OCI-LY7 (cell line): ENCODE data around the gene PIEZO2. TPM values are rescaled to one million over a fixed set of nuclear protein-coding genes. Genes with fewer than 3 reads are reported as not detected.

Experiments used
- BruUV-seq: library from RNA; stranded (reverse); fragments of 400-500 nt; replicated peaks from 2 replicates; lab custom pipeline; 2021; lab: Mats Ljungman, UMichigan
- CTCF ChIA-PET: fragments of 300-600 bp; sonication (Branson Sonifier 250); formaldehyde crosslinking; loops from one replicate; lab custom pipeline; 2022; ENCODE audit warnings: antibody characterized with exemption; ENCODE audit not compliant: unreplicated experiment; lab: Charles Lee
- POLR2A ChIA-PET: fragments of 300-600 bp; sonication (Branson Sonifier 250); formaldehyde crosslinking; loops from one replicate; lab custom pipeline; 2022; ENCODE audit warnings: antibody characterized with exemption; lab: Charles Lee
- DNase-seq: peaks from one replicate; pipeline ENCODE4 v3.0.0-alpha.2; 2015; ENCODE audit warnings: low spot score
- H2AFZ ChIP-seq: fragments of 200-600 bp; sonication (generic), shearing (Covaris generic); 2 replicates; pipeline ENCODE4 v1.6.1; 2014; ENCODE audit warnings: mild to moderate bottlenecking, antibody characterized with exemption, low read length, moderate library complexity
- H3K27ac ChIP-seq: fragments of 200-600 bp; sonication (generic); 2 replicates; pipeline ENCODE4 v1.5.1; 2014; ENCODE audit warnings: mixed run types, low read depth, mild to moderate bottlenecking, moderate library complexity, low read length, inconsistent platforms; ENCODE audit not compliant: poor library complexity, severe bottlenecking
- H3K36me3 ChIP-seq: fragments of 200-600 bp; sonication (generic); 2 replicates; pipeline ENCODE4 v1.6.1; 2014; ENCODE audit warnings: mild to moderate bottlenecking, antibody characterized with exemption, low read length, moderate library complexity, mixed read lengths; ENCODE audit not compliant: insufficient read depth
- H3K4me1 ChIP-seq: fragments of 200-600 bp; sonication (generic); 2 replicates; pipeline ENCODE4 v1.5.1; 2014; ENCODE audit warnings: mild to moderate bottlenecking, low read length; ENCODE audit not compliant: insufficient read depth, poor library complexity, severe bottlenecking
- H3K4me2 ChIP-seq: fragments of 200-600 bp; sonication (generic); 2 replicates; pipeline ENCODE4 v1.6.1; 2014; ENCODE audit warnings: mild to moderate bottlenecking, low read length
- H3K4me3 ChIP-seq: fragments of 200-600 bp; sonication (generic); 2 replicates; pipeline ENCODE4 v1.5.1; 2014; ENCODE audit warnings: mild to moderate bottlenecking, low read depth, low read length; ENCODE audit not compliant: poor library complexity, severe bottlenecking
- H3K79me2 ChIP-seq: fragments of 200-600 bp; sonication (generic); 2 replicates; pipeline ENCODE4 v1.6.1; 2016; ENCODE audit warnings: low read depth, mild to moderate bottlenecking, low read length, moderate library complexity, mixed read lengths; ENCODE audit not compliant: insufficient read depth
- H3K9me2 ChIP-seq: fragments of 200-600 bp; sonication (generic); 2 replicates; pipeline ENCODE4 v1.6.1; 2016; ENCODE audit warnings: mild to moderate bottlenecking, low read length, mixed read lengths; ENCODE audit not compliant: insufficient read depth
- H3K9me3 ChIP-seq: fragments of 200-600 bp; sonication (generic); 2 replicates; pipeline ENCODE4 v1.6.1; 2014; ENCODE audit warnings: mild to moderate bottlenecking, mixed run types, low read length, mixed read lengths
- H4K20me1 ChIP-seq: fragments of 200-600 bp; sonication (generic); 2 replicates; pipeline ENCODE4 v1.6.1; 2014; ENCODE audit warnings: mild to moderate bottlenecking, antibody characterized with exemption, low read length, moderate library complexity, mixed read lengths; ENCODE audit not compliant: insufficient read depth
- CTCF ChIP-seq: fragments of 200-600 bp; sonication (generic); conservative IDR thresholded peaks from 2 replicates; pipeline ENCODE4 v1.5.1; 2014; ENCODE audit warnings: mild to moderate bottlenecking, antibody characterized with exemption, low read length, moderate library complexity, mixed read lengths
- EZH2phosphoT487 ChIP-seq: fragments of 200-600 bp; sonication (generic); IDR thresholded peaks from 2 replicates; pipeline ENCODE4 v1.6.1; 2018; ENCODE audit warnings: low read depth, borderline replicate concordance, mild to moderate bottlenecking, mixed run types, antibody characterized with exemption, low read length, moderate library complexity, mixed read lengths
- intact Hi-C: fragments of 100-400 bp; cut with micrococcal nuclease; formaldehyde crosslinking; loops from one replicate; pipeline ENCODE4 v1.10.0; 2022; ENCODE audit not compliant: unreplicated experiment
- total RNA-seq, 2 experiments: library from RNA; depleted of rRNA in 1 of 2; stranded (reverse); fragments of >200 nt in 1 of 2; shearing (Covaris generic) in 1 of 2; gene quantifications; 2 replicates each; pipeline ENCODE4 v1.2.3, GENCODE V29; 2014 to 2022

PIEZO2 gene
- total RNA-seq, 2 experiments from 2014 or later: 0.95 to 3.3 TPM

GRCh38 chr18:11147962-11148679 lies 1.2 kb downstream of the PIEZO2 start:
- Histone ChIP-seq H3K36me3 (no peaks in the 10 kb centered on the region), H3K4me1 (no peaks in the 10 kb centered on the region), H4K20me1 (no peaks in the 10 kb centered on the region), H3K9me2 (no peaks in the 10 kb centered on the region), H3K4me2 (no peak overlapping the region), H3K27ac (no peak overlapping the region), H3K4me3 (no peak overlapping the region), H2AFZ (no peak overlapping the region), H3K79me2 (no peaks in the 10 kb centered on the region), H3K9me3 (no peaks in the 10 kb centered on the region)
- DNase-seq: no peak
- ChIA-PET POLR2A (no interaction called here), CTCF (no interaction called here)
- intact Hi-C loops: no loop called here
- BruUV-seq: no TSS peak
- TF ChIP-seq CTCF: no peak
- no peak for TF ChIP-seq EZH2phosphoT487

GRCh38 chr18:11147371-11147951 lies 1.9 kb downstream of the PIEZO2 start:
- BruUV-seq: no TSS peak
- no peak overlapping the region for H2AFZ ChIP-seq
- TF ChIP-seq EZH2phosphoT487 (no peak), CTCF (no peak)
- no peaks in the 10 kb centered on the region for H3K4me1 ChIP-seq
- H3K4me3 ChIP-seq: no peak overlapping the region
- no peak overlapping the region for H3K4me2 ChIP-seq
- no peak overlapping the region for H3K27ac ChIP-seq
- intact Hi-C loops: no loop called here
- no peaks in the 10 kb centered on the region for H3K9me3 ChIP-seq
- H3K36me3 ChIP-seq: no peaks in the 10 kb centered on the region
- CTCF ChIA-PET: no interaction called here
- DNase-seq: no peak
- no peaks in the 10 kb centered on the region for H3K79me2 ChIP-seq
- H4K20me1 ChIP-seq: no peaks in the 10 kb centered on the region
- H3K9me2 ChIP-seq: no peaks in the 10 kb centered on the region
- POLR2A ChIA-PET: no interaction called here

- H3K4me3 ChIP-seq: no peak overlapping the region
These were observed 2.4 kb downstream of the PIEZO2 start for GRCh38 chr18:11146947-11147345.

More at GRCh38 chr18:11146947-11147345, 2.4 kb downstream of the PIEZO2 start:
- intact Hi-C loops: no loop called here
- no peak overlapping the region for H3K27ac ChIP-seq
- H4K20me1 ChIP-seq: no peaks in the 10 kb centered on the region
- no peak overlapping the region for H2AFZ ChIP-seq
- no peaks in the 10 kb centered on the region for H3K9me3 ChIP-seq
- no peaks in the 10 kb centered on the region for H3K79me2 ChIP-seq
- no peaks in the 10 kb centered on the region for H3K9me2 ChIP-seq
- no peak overlapping the region for H3K4me2 ChIP-seq
- CTCF ChIA-PET: no interaction called here
- no peak for TF ChIP-seq CTCF
- TF ChIP-seq EZH2phosphoT487: no peak
- DNase-seq: no peak
- no peaks in the 10 kb centered on the region for H3K4me1 ChIP-seq
- POLR2A ChIA-PET: interaction anchor here (0.5 to 0.8 kb wide), 3 partner anchors 196 to 363 kb away, joined by 3 to 4 read pairs (median 4); no protein-coding TSS in a partner anchor
- BruUV-seq: no TSS peak
- no peaks in the 10 kb centered on the region for H3K36me3 ChIP-seq
